ENCODE measurements around the gene NRP1.

NRP1 gene

DNA sequence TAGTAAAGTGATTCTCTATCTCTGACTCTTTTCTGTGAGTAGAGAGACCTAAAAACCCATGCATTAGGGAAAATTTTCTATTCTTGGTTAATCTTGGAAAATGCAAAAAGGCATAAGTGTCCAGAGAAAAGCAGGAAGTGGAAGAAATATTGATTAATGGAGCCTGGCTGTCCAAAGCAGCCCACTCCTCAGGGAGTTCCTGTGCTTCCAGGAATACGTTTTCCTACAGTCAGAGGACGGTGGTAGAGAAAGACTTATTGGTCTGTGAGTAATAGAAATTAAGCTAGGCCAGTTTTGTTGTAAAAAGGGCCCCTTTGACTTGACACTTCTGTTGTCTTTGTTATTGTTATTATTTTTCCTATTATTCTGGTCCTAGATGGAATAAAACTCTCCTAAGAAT, 157.8 kb downstream of the NRP1 start:
- Histone ChIP-seq H3K9ac (ENCODE audit: low read length) (no peak overlapping the region), H2AK5ac (ENCODE audit: low read length) (no peak overlapping the region), H2BK120ac (ENCODE audit: insufficient read depth, low read length, poor library complexity) (no peak overlapping the region), H4K8ac (ENCODE audit: low read depth, low read length) (no peak overlapping the region), H2BK5ac (ENCODE audit: low read depth, low read length, poor library complexity) (no peak overlapping the region), H3K79me2 (ENCODE audit: control insufficient read depth, insufficient read depth, low read length, poor library complexity) (no peaks in the 10 kb centered on the region), H2AFZ (ENCODE audit: insufficient read depth, low read length, poor library complexity) (no peak overlapping the region), H3K23ac (ENCODE audit: low read length) (no peak overlapping the region), H3K4me3 (ENCODE audit: low read depth, low read length) (no peak overlapping the region), H3K4me2 (ENCODE audit: low read length) (no peak overlapping the region), H3K79me1 (ENCODE audit: low read length) (no peaks in the 10 kb centered on the region), H3K18ac (ENCODE audit: low read length) (no peak overlapping the region), H2BK12ac (ENCODE audit: low read length) (no peak overlapping the region), H3K4me1 (ENCODE audit: control insufficient read depth in 1 of 2, insufficient read depth in 2 of 2, low read length in 2 of 2) (no peaks in the 10 kb centered on the region), H3K27me3 (ENCODE audit: insufficient read depth, low read length) (no peaks in the 10 kb centered on the region), H3K9me3 (ENCODE audit: insufficient read depth, low read depth, low read length) (no peaks in the 10 kb centered on the region), H3K4ac (ENCODE audit: low read depth, low read length) (no peak overlapping the region), H3K27ac (ENCODE audit: low read depth, low read length) (no peak overlapping the region), H3K36me3 (ENCODE audit: control insufficient read depth in 1 of 2, insufficient read depth in 2 of 2, low read length in 2 of 2) (peaks cover 14 to 19% of the 10 kb centered on the region in 2 experiments), H3K14ac (ENCODE audit: low read length) (no peak overlapping the region), H4K12ac (ENCODE audit: low read depth, low read length) (no peak overlapping the region), H4K91ac (ENCODE audit: low read depth, low read length) (no peak overlapping the region)
- no CpG with 5 or more reads among the region's 2 CpGs for WGBS (ENCODE audit: extremely low coverage, insufficient coverage, insufficient read length)
- DNase-seq = no peak

- Histone ChIP-seq H3K27me3 (ENCODE audit: insufficient read depth, low read length) (no peaks in the 10 kb centered on the region), H3K79me1 (ENCODE audit: low read length) (no peaks in the 10 kb centered on the region), H3K9ac (ENCODE audit: low read length) (no peak overlapping the region), H3K14ac (ENCODE audit: low read length) (no peak overlapping the region), H3K27ac (ENCODE audit: low read depth, low read length) (no peak overlapping the region), H3K4me2 (ENCODE audit: low read length) (no peak overlapping the region), H3K18ac (ENCODE audit: low read length) (no peak overlapping the region), H3K36me3 (ENCODE audit: control insufficient read depth in 1 of 2, insufficient read depth in 2 of 2, low read length in 2 of 2) (peaks cover 9 to 10% of the 10 kb centered on the region in 2 experiments), H2BK5ac (ENCODE audit: low read depth, low read length, poor library complexity) (no peak overlapping the region), H3K4ac (ENCODE audit: low read depth, low read length) (no peak overlapping the region), H4K8ac (ENCODE audit: low read depth, low read length) (no peak overlapping the region), H2BK12ac (ENCODE audit: low read length) (no peak overlapping the region), H3K9me3 (ENCODE audit: insufficient read depth, low read depth, low read length) (no peaks in the 10 kb centered on the region), H2AFZ (ENCODE audit: insufficient read depth, low read length, poor library complexity) (no peak overlapping the region), H4K12ac (ENCODE audit: low read depth, low read length) (no peak overlapping the region), H3K79me2 (ENCODE audit: control insufficient read depth, insufficient read depth, low read length, poor library complexity) (no peaks in the 10 kb centered on the region), H4K91ac (ENCODE audit: low read depth, low read length) (no peak overlapping the region), H3K4me3 (ENCODE audit: low read depth, low read length) (no peak overlapping the region), H3K4me1 (ENCODE audit: control insufficient read depth in 1 of 2, insufficient read depth in 2 of 2, low read length in 2 of 2) (no peaks in the 10 kb centered on the region), H2AK5ac (ENCODE audit: low read length) (no peak overlapping the region), H3K23ac (ENCODE audit: low read length) (no peak overlapping the region), H2BK120ac (ENCODE audit: insufficient read depth, low read length, poor library complexity) (no peak overlapping the region)
- WGBS (ENCODE audit: extremely low coverage, insufficient coverage, insufficient read length) = no CpG with 5 or more reads among the region's 5 CpGs
- DNase-seq = no peak
These were observed 159.6 kb downstream of the NRP1 start for GRCh38 chr10:33174674-33175434.

GRCh38 chr10:33165911-33166310, 168.6 kb downstream of the NRP1 start:
- no peak overlapping the region for H3K27ac ChIP-seq (ENCODE audit: low read depth, low read length)
- WGBS (ENCODE audit: extremely low coverage, insufficient coverage, insufficient read length) = no CpG with 5 or more reads among the region's 3 CpGs
- no peak overlapping the region for H4K8ac ChIP-seq (ENCODE audit: low read depth, low read length)
- no peak overlapping the region for H4K91ac ChIP-seq (ENCODE audit: low read depth, low read length)
- no peak overlapping the region for H2BK5ac ChIP-seq (ENCODE audit: low read depth, low read length, poor library complexity)
- no peak overlapping the region for H3K4me3 ChIP-seq (ENCODE audit: low read depth, low read length)
- no peak overlapping the region for H4K12ac ChIP-seq (ENCODE audit: low read depth, low read length)
- no peaks in the 10 kb centered on the region for H3K27me3 ChIP-seq (ENCODE audit: insufficient read depth, low read length)
- H2AK5ac ChIP-seq (ENCODE audit: low read length) = no peak overlapping the region
- no peak overlapping the region for H3K9ac ChIP-seq (ENCODE audit: low read length)
- no peak overlapping the region for H3K4me2 ChIP-seq (ENCODE audit: low read length)
- no peaks in the 10 kb centered on the region for H3K36me3 ChIP-seq (ENCODE audit: control insufficient read depth in 1 of 2, insufficient read depth in 2 of 2, low read length in 2 of 2)
- no peaks in the 10 kb centered on the region for H3K79me1 ChIP-seq (ENCODE audit: low read length)
- no peak overlapping the region for H3K18ac ChIP-seq (ENCODE audit: low read length)
- no peaks in the 10 kb centered on the region for H3K9me3 ChIP-seq (ENCODE audit: insufficient read depth, low read depth, low read length)
- no peak overlapping the region for H2BK120ac ChIP-seq (ENCODE audit: insufficient read depth, low read length, poor library complexity)
- H3K23ac ChIP-seq (ENCODE audit: low read length) = no peak overlapping the region
- no peak overlapping the region for H3K14ac ChIP-seq (ENCODE audit: low read length)
- H2AFZ ChIP-seq (ENCODE audit: insufficient read depth, low read length, poor library complexity) = no peak overlapping the region
- H3K4ac ChIP-seq (ENCODE audit: low read depth, low read length) = no peak overlapping the region
- H3K79me2 ChIP-seq (ENCODE audit: control insufficient read depth, insufficient read depth, low read length, poor library complexity) = no peaks in the 10 kb centered on the region
- H3K4me1 ChIP-seq (ENCODE audit: control insufficient read depth in 1 of 2, insufficient read depth in 2 of 2, low read length in 2 of 2) = peaks cover 3 to 6% of the 10 kb centered on the region in 2 experiments
- no peak overlapping the region for H2BK12ac ChIP-seq (ENCODE audit: low read length)
- DNase-seq = no peak

DNA sequence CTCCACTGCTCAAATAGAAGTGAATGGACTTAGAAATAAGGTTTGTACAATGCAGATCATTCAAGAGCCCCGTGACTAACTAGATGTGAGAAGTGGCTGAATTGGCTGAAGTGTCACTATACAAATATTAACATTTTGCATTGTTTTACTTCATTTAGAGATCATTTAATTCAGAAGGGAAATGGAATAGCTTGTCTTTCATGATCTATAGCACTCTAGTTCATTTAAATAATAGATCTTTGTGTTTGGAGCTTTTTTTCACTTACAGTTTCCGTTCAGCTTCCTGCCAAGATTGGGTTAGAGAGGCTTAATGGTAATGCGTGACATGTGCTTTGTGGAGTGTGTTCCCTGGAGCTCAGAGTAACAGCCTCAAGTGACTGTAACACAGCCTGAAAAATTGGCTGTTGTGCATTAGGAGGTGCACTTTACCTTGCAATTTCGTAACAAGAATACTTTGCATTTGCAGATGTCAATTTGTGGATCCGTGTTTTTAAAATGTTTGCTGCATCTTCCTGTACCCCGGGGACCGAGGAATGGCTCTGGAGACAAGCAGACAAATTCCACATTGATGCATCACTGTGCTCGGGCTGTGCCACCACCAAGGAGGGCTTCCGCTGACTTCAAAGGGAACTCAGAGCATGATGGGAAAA, 170.3 kb downstream of the NRP1 start:
- WGBS (ENCODE audit: extremely low coverage, insufficient coverage, insufficient read length) = no CpG with 5 or more reads among the region's 9 CpGs
- Histone ChIP-seq H2AK5ac (ENCODE audit: low read length) (no peak overlapping the region), H3K9ac (ENCODE audit: low read length) (no peak overlapping the region), H4K12ac (ENCODE audit: low read depth, low read length) (no peak overlapping the region), H3K18ac (ENCODE audit: low read length) (no peak overlapping the region), H3K79me2 (ENCODE audit: control insufficient read depth, insufficient read depth, low read length, poor library complexity) (no peaks in the 10 kb centered on the region), H4K8ac (ENCODE audit: low read depth, low read length) (no peak overlapping the region), H2BK12ac (ENCODE audit: low read length) (no peak overlapping the region), H3K14ac (ENCODE audit: low read length) (no peak overlapping the region), H3K23ac (ENCODE audit: low read length) (no peak overlapping the region), H3K79me1 (ENCODE audit: low read length) (no peaks in the 10 kb centered on the region), H4K91ac (ENCODE audit: low read depth, low read length) (no peak overlapping the region), H3K9me3 (ENCODE audit: insufficient read depth, low read depth, low read length) (no peaks in the 10 kb centered on the region), H2BK5ac (ENCODE audit: low read depth, low read length, poor library complexity) (no peak overlapping the region), H3K27ac (ENCODE audit: low read depth, low read length) (no peak overlapping the region), H3K36me3 (ENCODE audit: control insufficient read depth in 1 of 2, insufficient read depth in 2 of 2, low read length in 2 of 2) (no peaks in the 10 kb centered on the region), H3K4me1 (ENCODE audit: control insufficient read depth in 1 of 2, insufficient read depth in 2 of 2, low read length in 2 of 2) (peaks cover 6 to 9% of the 10 kb centered on the region in 2 experiments), H3K4me2 (ENCODE audit: low read length) (no peak overlapping the region), H2AFZ (ENCODE audit: insufficient read depth, low read length, poor library complexity) (no peak overlapping the region), H3K27me3 (ENCODE audit: insufficient read depth, low read length) (no peaks in the 10 kb centered on the region), H3K4ac (ENCODE audit: low read depth, low read length) (no peak overlapping the region), H2BK120ac (ENCODE audit: insufficient read depth, low read length, poor library complexity) (no peak overlapping the region), H3K4me3 (ENCODE audit: low read depth, low read length) (no peak overlapping the region)
- no peak for DNase-seq
